Activated T-cell treated with anti-CD3 and anti-CD28 coated beads, Interleukin-2, amount 50 U/mL, for 24 hours (primary cell): ENCODE results near the gene P2RX2.

Experiments
- DNase-seq: peaks from one replicate; pipeline ENCODE4 v3.0.0-alpha.2; 2020
- H3K27ac Mint-ChIP-seq: 2 replicates; pipeline ENCODE4 v1.8.0; 2020; ENCODE audit warnings: mild to moderate bottlenecking, mixed read lengths
- H3K27me3 Mint-ChIP-seq: 2 replicates; pipeline ENCODE4 v1.8.0; 2020; ENCODE audit warnings: mixed read lengths
- H3K36me3 Mint-ChIP-seq: 2 replicates; pipeline ENCODE4 v1.8.0; 2020; ENCODE audit warnings: low read depth, mixed read lengths
- H3K4me1 Mint-ChIP-seq: 2 replicates; pipeline ENCODE4 v1.8.0; 2020; ENCODE audit warnings: low read depth, mixed read lengths
- H3K4me3 Mint-ChIP-seq: 2 replicates; pipeline ENCODE4 v1.8.0; 2020; ENCODE audit warnings: mild to moderate bottlenecking, moderate library complexity, mixed read lengths
- H3K9me3 Mint-ChIP-seq: 2 replicates; pipeline ENCODE4 v1.8.0; 2020; ENCODE audit warnings: mixed read lengths

Gene P2RX2

GRCh38 chr12:132579744-132580143 is 38.8 kb upstream of the P2RX2 start:
- Mint-ChIP-seq H3K9me3 (no peaks in the 10 kb centered on the region), H3K4me3 (no peak overlapping the region), H3K4me1 (no peaks in the 10 kb centered on the region), H3K27ac (no peak overlapping the region), H3K27me3 (no peaks in the 10 kb centered on the region), H3K36me3 (peaks cover 60% of the 10 kb centered on the region)
- no peak for DNase-seq

- H3K27ac Mint-ChIP-seq, result no peak overlapping the region
- H3K4me1 Mint-ChIP-seq, result no peaks in the 10 kb centered on the region
These were observed 37.8 kb upstream of the P2RX2 start for GRCh38 chr12:132580701-132581292.

GRCh38 chr12:132581348-132582057 is 37.1 kb upstream of the P2RX2 start:
- no peaks in the 10 kb centered on the region for H3K27me3 Mint-ChIP-seq
- DNase-seq, result no peak
- H3K36me3 Mint-ChIP-seq, result peaks cover 45% of the 10 kb centered on the region
- no peaks in the 10 kb centered on the region for H3K4me1 Mint-ChIP-seq
- H3K27ac Mint-ChIP-seq, result no peak overlapping the region
- no peak overlapping the region for H3K4me3 Mint-ChIP-seq
- H3K9me3 Mint-ChIP-seq, result no peaks in the 10 kb centered on the region

More at GRCh38 chr12:132580701-132581292, 37.8 kb upstream of the P2RX2 start:
- H3K9me3 Mint-ChIP-seq, result no peaks in the 10 kb centered on the region
- H3K4me3 Mint-ChIP-seq, result no peak overlapping the region
- H3K36me3 Mint-ChIP-seq, result peaks cover 51% of the 10 kb centered on the region
- DNase-seq, result no peak
- H3K27me3 Mint-ChIP-seq, result no peaks in the 10 kb centered on the region

GRCh38 chr12:132582058-132582420 is 36.5 kb upstream of the P2RX2 start:
- Mint-ChIP-seq H3K9me3 (no peaks in the 10 kb centered on the region), H3K36me3 (peaks cover 41% of the 10 kb centered on the region), H3K27ac (no peak overlapping the region), H3K4me1 (no peaks in the 10 kb centered on the region), H3K4me3 (no peak overlapping the region), H3K27me3 (no peaks in the 10 kb centered on the region)
- DNase-seq, result no peak

- peaks cover 34% of the 10 kb centered on the region for H3K36me3 Mint-ChIP-seq
- H3K27me3 Mint-ChIP-seq, result no peaks in the 10 kb centered on the region
- H3K9me3 Mint-ChIP-seq, result no peaks in the 10 kb centered on the region
These were observed 35.8 kb upstream of the P2RX2 start for GRCh38 chr12:132582582-132583410.

GRCh38 chr12:132583411-132583710 is 35.2 kb upstream of the P2RX2 start:
- Mint-ChIP-seq H3K36me3 (peaks cover 30% of the 10 kb centered on the region), H3K27me3 (no peaks in the 10 kb centered on the region), H3K9me3 (no peaks in the 10 kb centered on the region), H3K4me1 (no peaks in the 10 kb centered on the region), H3K4me3 (no peak overlapping the region), H3K27ac (no peak overlapping the region)
- DNase-seq, result no peak

More at GRCh38 chr12:132582582-132583410, 35.8 kb upstream of the P2RX2 start:
- no peaks in the 10 kb centered on the region for H3K4me1 Mint-ChIP-seq
- DNase-seq, result no peak
- H3K27ac Mint-ChIP-seq, result no peak overlapping the region
- H3K4me3 Mint-ChIP-seq, result no peak overlapping the region

GRCh38 chr12:132583736-132584135 is 34.8 kb upstream of the P2RX2 start:
- no peak overlapping the region for H3K27ac Mint-ChIP-seq
- DNase-seq, result no peak
- H3K4me3 Mint-ChIP-seq, result no peak overlapping the region
- no peaks in the 10 kb centered on the region for H3K9me3 Mint-ChIP-seq
- no peaks in the 10 kb centered on the region for H3K4me1 Mint-ChIP-seq
- no peaks in the 10 kb centered on the region for H3K27me3 Mint-ChIP-seq
- peaks cover 26% of the 10 kb centered on the region for H3K36me3 Mint-ChIP-seq

- Mint-ChIP-seq H3K4me3 (no peak overlapping the region), H3K36me3 (peaks cover 21% of the 10 kb centered on the region)
These were observed 34.1 kb upstream of the P2RX2 start for GRCh38 chr12:132584429-132584828.

GRCh38 chr12:132585177-132585576 is 33.4 kb upstream of the P2RX2 start:
- Mint-ChIP-seq H3K36me3 (peaks cover 17% of the 10 kb centered on the region), H3K4me1 (no peaks in the 10 kb centered on the region), H3K9me3 (no peaks in the 10 kb centered on the region), H3K4me3 (no peak overlapping the region), H3K27me3 (no peaks in the 10 kb centered on the region), H3K27ac (no peak overlapping the region)
- DNase-seq, result no peak

More at GRCh38 chr12:132584429-132584828, 34.1 kb upstream of the P2RX2 start:
- no peaks in the 10 kb centered on the region for H3K27me3 Mint-ChIP-seq
- DNase-seq, result no peak
- no peaks in the 10 kb centered on the region for H3K9me3 Mint-ChIP-seq
- H3K4me1 Mint-ChIP-seq, result no peaks in the 10 kb centered on the region
- no peak overlapping the region for H3K27ac Mint-ChIP-seq

- Mint-ChIP-seq H3K27me3 (no peaks in the 10 kb centered on the region), H3K9me3 (no peaks in the 10 kb centered on the region), H3K4me3 (no peak overlapping the region), H3K36me3 (peaks cover 7% of the 10 kb centered on the region), H3K4me1 (no peaks in the 10 kb centered on the region), H3K27ac (no peak overlapping the region)
- no peak for DNase-seq
These were observed 31.6 kb upstream of the P2RX2 start for GRCh38 chr12:132586929-132587328.

GRCh38 chr12:132587781-132588180 is 30.8 kb upstream of the P2RX2 start:
- H3K27me3 Mint-ChIP-seq, result no peaks in the 10 kb centered on the region
- H3K4me3 Mint-ChIP-seq, result no peak overlapping the region

GRCh38 chr12:132588319-132588718 is 30.3 kb upstream of the P2RX2 start:
- Mint-ChIP-seq H3K27ac (no peak overlapping the region), H3K36me3 (peaks cover 4% of the 10 kb centered on the region), H3K4me3 (no peak overlapping the region), H3K4me1 (no peaks in the 10 kb centered on the region), H3K27me3 (no peaks in the 10 kb centered on the region), H3K9me3 (no peaks in the 10 kb centered on the region)
- no peak for DNase-seq

More at GRCh38 chr12:132587781-132588180, 30.8 kb upstream of the P2RX2 start:
- no peaks in the 10 kb centered on the region for H3K4me1 Mint-ChIP-seq
- no peak for DNase-seq
- no peak overlapping the region for H3K27ac Mint-ChIP-seq
- peaks cover 4% of the 10 kb centered on the region for H3K36me3 Mint-ChIP-seq
- H3K9me3 Mint-ChIP-seq, result no peaks in the 10 kb centered on the region

GRCh38 chr12:132588821-132589669 is 29.5 kb upstream of the P2RX2 start:
- Mint-ChIP-seq H3K9me3 (no peaks in the 10 kb centered on the region), H3K4me3 (no peak overlapping the region), H3K27ac (no peak overlapping the region), H3K27me3 (peaks cover 4% of the 10 kb centered on the region), H3K4me1 (no peaks in the 10 kb centered on the region), H3K36me3 (peaks cover under 1% of the 10 kb centered on the region)
- DNase-seq, result no peak
